Ishikawa (cell line): Measurements from ENCODE around the gene MT3.

ENCODE experiments used
- CEBPB ChIP-seq: IDR thresholded peaks from 2 replicates; pipeline ENCODE4 v1.6.1; 2012
- EP300 ChIP-seq: IDR thresholded peaks from 2 replicates; pipeline ENCODE4 v1.6.1; 2012; ENCODE audit warnings: borderline replicate concordance
- FOXM1 ChIP-seq: IDR thresholded peaks from 2 replicates; pipeline ENCODE4 v1.6.1; 2012; ENCODE audit warnings: low read depth, borderline replicate concordance
- NFIC ChIP-seq: IDR thresholded peaks from 2 replicates; pipeline ENCODE4 v1.6.1; 2012
- RAD21 ChIP-seq: IDR thresholded peaks from 2 replicates; pipeline ENCODE4 v1.6.1; 2012; ENCODE audit warnings: low read depth
- TAF1 ChIP-seq: IDR thresholded peaks from 2 replicates; pipeline ENCODE4 v1.6.1; 2012; ENCODE audit warnings: low read depth, mild to moderate bottlenecking
- TCF12 ChIP-seq: IDR thresholded peaks from 2 replicates; pipeline ENCODE4 v1.6.1; 2012; ENCODE audit warnings: low read depth
- TEAD4 ChIP-seq: IDR thresholded peaks from 2 replicates; pipeline ENCODE4 v1.6.1; 2012
- YY1 ChIP-seq: IDR thresholded peaks from 2 replicates; pipeline ENCODE4 v1.6.1; 2012; ENCODE audit warnings: low read depth
- ZBTB7A ChIP-seq: IDR thresholded peaks from 2 replicates; pipeline ENCODE4 v1.6.1; 2012; ENCODE audit warnings: low read depth
- TF ChIP-seq, protein P1 (sequence below): IDR thresholded peaks from 2 replicates; pipeline ENCODE4 v1.6.1; 2012; ENCODE audit warnings: low read depth, mild to moderate bottlenecking
- TF ChIP-seq, protein P2 (sequence below): IDR thresholded peaks from 2 replicates; pipeline ENCODE4 v1.6.1; 2012

DNA sequence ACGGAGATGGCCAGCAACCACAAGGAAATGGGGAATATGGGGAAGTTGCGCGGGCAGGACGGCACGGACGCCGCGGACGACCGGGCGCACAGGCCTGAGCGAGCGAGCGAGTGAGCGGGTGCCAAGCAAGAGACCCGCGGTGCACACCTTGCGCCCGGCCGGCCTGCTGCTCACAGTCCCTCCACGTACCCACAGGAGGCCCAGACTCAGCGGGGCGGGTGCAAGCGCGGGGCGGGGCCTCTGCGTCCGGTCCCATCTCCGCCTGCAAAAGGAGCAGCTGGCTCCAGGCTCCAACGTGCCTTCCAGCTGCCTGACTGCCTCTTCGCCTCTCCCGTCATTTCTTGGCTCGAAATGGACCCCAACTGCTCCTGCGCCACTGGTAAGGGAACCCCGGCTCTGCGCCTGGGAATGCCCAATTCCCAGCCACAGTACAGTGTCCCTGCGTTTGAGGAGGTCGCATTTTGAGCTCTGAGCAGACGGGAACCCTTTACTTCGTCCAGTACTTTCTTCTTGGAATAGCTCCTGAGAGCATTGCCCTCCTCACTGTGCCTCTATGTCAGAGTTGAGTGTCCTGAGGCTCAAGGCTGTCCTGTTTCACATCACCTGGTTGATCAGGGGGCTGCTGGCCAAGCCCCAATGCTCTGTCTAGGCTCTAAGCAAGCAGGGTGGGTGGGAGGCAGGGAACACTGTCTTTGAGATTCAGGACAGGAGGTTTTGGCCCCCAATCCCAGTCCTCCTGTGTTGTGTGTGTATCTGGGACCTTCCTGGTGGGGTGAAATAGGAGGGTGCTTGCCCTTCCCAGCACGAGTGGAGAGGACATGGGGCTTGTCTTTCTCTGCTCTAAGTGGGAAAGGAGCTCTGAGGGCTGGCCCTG lies 28.1 kb downstream of the MT3 start:
- TF ChIP-seq, protein P1, sequence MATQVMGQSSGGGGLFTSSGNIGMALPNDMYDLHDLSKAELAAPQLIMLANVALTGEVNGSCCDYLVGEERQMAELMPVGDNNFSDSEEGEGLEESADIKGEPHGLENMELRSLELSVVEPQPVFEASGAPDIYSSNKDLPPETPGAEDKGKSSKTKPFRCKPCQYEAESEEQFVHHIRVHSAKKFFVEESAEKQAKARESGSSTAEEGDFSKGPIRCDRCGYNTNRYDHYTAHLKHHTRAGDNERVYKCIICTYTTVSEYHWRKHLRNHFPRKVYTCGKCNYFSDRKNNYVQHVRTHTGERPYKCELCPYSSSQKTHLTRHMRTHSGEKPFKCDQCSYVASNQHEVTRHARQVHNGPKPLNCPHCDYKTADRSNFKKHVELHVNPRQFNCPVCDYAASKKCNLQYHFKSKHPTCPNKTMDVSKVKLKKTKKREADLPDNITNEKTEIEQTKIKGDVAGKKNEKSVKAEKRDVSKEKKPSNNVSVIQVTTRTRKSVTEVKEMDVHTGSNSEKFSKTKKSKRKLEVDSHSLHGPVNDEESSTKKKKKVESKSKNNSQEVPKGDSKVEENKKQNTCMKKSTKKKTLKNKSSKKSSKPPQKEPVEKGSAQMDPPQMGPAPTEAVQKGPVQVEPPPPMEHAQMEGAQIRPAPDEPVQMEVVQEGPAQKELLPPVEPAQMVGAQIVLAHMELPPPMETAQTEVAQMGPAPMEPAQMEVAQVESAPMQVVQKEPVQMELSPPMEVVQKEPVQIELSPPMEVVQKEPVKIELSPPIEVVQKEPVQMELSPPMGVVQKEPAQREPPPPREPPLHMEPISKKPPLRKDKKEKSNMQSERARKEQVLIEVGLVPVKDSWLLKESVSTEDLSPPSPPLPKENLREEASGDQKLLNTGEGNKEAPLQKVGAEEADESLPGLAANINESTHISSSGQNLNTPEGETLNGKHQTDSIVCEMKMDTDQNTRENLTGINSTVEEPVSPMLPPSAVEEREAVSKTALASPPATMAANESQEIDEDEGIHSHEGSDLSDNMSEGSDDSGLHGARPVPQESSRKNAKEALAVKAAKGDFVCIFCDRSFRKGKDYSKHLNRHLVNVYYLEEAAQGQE: no peak
- TF ChIP-seq TEAD4 (no peak), RAD21 (no peak), ZBTB7A (no peak), TCF12 (no peak), TAF1 (no peak), EP300 (no peak), YY1 (no peak), NFIC (no peak), FOXM1 (no peak), CEBPB (no peak)
- TF ChIP-seq, protein P2, sequence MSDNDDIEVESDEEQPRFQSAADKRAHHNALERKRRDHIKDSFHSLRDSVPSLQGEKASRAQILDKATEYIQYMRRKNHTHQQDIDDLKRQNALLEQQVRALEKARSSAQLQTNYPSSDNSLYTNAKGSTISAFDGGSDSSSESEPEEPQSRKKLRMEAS: no peak
